ENCODE results near the gene ANKRD10.

Gene ANKRD10

DNA sequence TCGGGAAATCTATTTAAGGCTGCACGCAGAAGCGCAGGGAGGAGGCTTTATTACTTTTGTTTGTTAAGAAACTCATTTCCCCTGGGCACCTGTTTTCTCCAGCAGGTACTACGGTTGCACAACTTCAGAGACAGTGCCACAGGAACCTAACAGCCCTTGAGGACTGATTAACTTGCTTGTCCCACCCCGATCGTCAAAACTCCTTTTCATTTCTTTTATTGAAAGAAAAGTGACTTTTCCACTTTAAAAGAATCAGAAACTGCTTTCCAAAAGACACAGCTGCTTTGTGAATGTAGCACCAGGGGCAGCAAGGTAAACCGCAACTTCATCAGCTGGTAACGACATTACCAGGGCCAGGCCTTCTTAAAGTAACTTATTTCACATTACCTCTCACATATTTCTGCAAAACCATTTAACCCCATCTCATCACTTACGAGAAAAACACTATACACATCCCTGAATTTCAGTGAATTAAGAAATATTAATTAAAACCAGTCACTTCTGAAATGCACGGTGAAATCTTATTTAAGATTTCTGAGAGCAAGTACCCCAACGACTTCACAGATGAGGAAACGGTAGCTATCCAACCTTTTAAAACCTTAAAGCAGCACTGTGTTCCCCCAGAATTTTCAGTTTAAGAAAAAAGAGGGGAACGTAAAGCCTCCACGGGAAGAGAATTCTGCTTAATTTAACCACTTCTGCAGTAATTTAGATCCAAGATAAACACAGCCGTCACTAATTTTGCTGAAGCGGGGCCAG is 1.4 kb downstream of the ANKRD10 start:
- DNase-seq (ENCODE audit: low read depth), result peak; percentile 51
- TF ChIP-seq CTCF (IDR thresholded peaks at IDR 0.05; ENCODE audit: insufficient read depth, low read depth, low read length, missing control alignments), result no peak
- peak overlapping the region; percentile 99 for H3K4me3 ChIP-seq (ENCODE audit: low read depth, low read length)

DNA sequence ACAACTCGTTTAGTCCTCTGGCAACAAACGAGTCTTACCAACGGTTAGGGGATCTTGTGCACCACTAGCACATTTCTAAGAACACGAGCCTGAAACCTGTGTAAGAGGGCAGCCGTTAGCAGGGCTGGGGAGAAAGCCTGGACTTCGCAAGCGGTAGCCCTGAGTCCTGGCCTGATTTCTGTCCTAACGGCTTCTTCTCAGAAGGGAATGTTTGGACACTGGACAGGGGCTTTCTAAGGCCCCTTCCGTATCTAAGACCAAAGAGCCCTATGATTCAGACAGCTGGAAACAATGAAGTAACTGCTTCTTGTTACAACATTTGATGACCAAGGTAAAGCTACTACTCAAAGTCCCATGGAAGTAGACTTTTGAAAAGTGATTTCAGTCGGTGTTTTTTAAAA is 2.2 kb downstream of the ANKRD10 start:
- H3K4me3 ChIP-seq (ENCODE audit: low read depth, low read length), result peak overlapping the region; percentile 99
- no peak for TF ChIP-seq CTCF (IDR thresholded peaks at IDR 0.05; ENCODE audit: insufficient read depth, low read depth, low read length, missing control alignments)
- peak; percentile 31 for DNase-seq (ENCODE audit: low read depth)

DNA sequence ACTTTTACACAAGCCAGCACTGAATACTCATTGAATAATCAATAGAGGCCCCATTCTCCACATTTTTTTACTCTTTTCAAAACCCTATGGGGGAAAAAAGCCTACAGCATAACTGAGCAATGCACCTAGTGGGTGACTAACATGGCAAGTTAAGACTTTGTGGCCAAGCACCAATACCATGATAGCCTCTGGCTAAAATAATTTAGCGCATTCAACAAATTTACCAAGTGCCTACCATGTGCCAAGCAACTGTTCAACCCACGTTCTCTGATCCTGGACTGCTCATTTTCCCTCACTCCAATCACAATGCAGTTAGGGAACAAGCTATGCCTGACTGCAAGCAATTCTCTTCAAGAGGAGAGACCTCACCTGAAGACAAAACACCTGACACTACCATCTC is 3.0 kb downstream of the ANKRD10 start:
- peak overlapping the region; percentile 99 for H3K4me3 ChIP-seq (ENCODE audit: low read depth, low read length)
- no peak for TF ChIP-seq CTCF (IDR thresholded peaks at IDR 0.05; ENCODE audit: insufficient read depth, low read depth, low read length, missing control alignments)
- no peak for DNase-seq (ENCODE audit: low read depth)

GRCh38 chr13:110910013-110910890 is 4.6 kb downstream of the ANKRD10 start:
- no peak for DNase-seq (ENCODE audit: low read depth)
- TF ChIP-seq CTCF (IDR thresholded peaks at IDR 0.05; ENCODE audit: insufficient read depth, low read depth, low read length, missing control alignments), result no peak
- no peak overlapping the region for H3K4me3 ChIP-seq (ENCODE audit: low read depth, low read length)

DNA sequence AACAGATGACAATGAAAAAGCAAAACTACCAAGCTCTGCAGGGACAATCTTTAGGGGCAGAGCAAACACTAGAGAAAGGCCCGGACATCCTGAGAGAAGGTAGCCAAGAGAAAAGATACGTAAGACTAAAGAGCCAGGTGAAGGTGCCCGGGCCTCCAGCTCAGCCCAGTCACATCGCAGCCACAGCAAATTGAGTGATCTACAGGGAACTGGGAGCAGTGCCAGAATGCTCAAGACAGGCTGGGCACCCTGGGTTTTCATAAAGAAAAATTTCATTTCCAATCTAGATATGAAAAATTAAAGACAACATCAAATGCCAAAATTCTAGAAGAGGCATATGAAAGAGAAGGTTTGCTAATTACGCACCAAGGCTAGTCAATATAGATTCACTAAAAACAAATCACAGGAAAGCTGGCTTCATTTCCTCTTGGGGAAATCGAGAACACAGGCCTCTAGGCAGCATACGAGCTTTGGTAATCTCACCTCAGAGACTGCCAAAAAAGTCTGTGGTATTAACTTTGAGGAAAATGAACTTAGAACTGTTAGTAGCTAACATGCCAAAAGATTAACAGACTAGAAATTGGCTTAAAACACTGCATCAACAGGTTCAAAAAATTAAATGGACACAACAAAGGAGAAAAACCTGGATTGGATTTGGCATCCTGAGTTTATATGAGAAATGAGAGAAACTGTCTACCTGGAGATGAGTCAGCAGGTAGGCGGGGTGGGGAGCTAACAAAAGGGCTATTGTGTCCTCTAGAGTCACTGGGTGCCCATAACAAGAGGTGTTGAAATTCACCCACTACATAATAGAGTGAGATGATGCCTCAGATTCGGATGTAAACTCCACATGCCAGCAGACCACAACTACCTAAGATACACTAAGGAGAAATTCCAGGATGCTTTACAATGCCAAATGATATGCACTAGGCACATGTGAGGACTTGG is 6.6 kb downstream of the ANKRD10 start:
- H3K4me3 ChIP-seq (ENCODE audit: low read depth, low read length), result no peak overlapping the region
- no peak for TF ChIP-seq CTCF (IDR thresholded peaks at IDR 0.05; ENCODE audit: insufficient read depth, low read depth, low read length, missing control alignments)
- DNase-seq (ENCODE audit: low read depth), result no peak

GRCh38 chr13:110907301-110907700 is 7.6 kb downstream of the ANKRD10 start:
- no peak overlapping the region for H3K4me3 ChIP-seq (ENCODE audit: low read depth, low read length)
- DNase-seq (ENCODE audit: low read depth), result no peak
- no peak for TF ChIP-seq CTCF (IDR thresholded peaks at IDR 0.05; ENCODE audit: insufficient read depth, low read depth, low read length, missing control alignments)
